ENCODE data around the gene ARHGAP8. TPM values are rescaled to one million over a fixed set of nuclear protein-coding genes. Genes with fewer than 3 reads are reported as not detected.

ARHGAP8 gene
- total RNA-seq, 2 experiments from 2014 or later = not detected

- intact Hi-C loops (cut with micrococcal nuclease; ENCODE audit: unreplicated experiment) = no loop called here
- CTCF ChIA-PET (ENCODE audit: unreplicated experiment) = no interaction called here
- H2AFZ ChIP-seq (ENCODE audit: low read length) = no peak overlapping the region
- no peaks in the 10 kb centered on the region for H3K36me3 ChIP-seq (ENCODE audit: insufficient read depth, low read length)
- DNase-seq (ENCODE audit: low spot score) = no peak
- H3K4me2 ChIP-seq (ENCODE audit: low read length) = no peak overlapping the region
- H3K9me3 ChIP-seq (ENCODE audit: low read length) = no peaks in the 10 kb centered on the region
- no peaks in the 10 kb centered on the region for H3K9me2 ChIP-seq (ENCODE audit: insufficient read depth, low read length)
- H3K4me3 ChIP-seq (ENCODE audit: low read depth, low read length, poor library complexity, severe bottlenecking) = no peak overlapping the region
- H3K27ac ChIP-seq (ENCODE audit: low read depth, low read length, poor library complexity, severe bottlenecking) = no peak overlapping the region
- H3K4me1 ChIP-seq (ENCODE audit: insufficient read depth, low read length, poor library complexity, severe bottlenecking) = no peaks in the 10 kb centered on the region
- no peaks in the 10 kb centered on the region for H4K20me1 ChIP-seq (ENCODE audit: insufficient read depth, low read length)
- no peaks in the 10 kb centered on the region for H3K79me2 ChIP-seq (ENCODE audit: insufficient read depth, low read depth, low read length)
- BruUV-seq (replicated peaks) = no TSS peak
- POLR2A ChIA-PET = no interaction called here
- no peak for TF ChIP-seq CTCF (conservative IDR thresholded peaks at IDR 0.05; ENCODE audit: low read length)
- no peak for TF ChIP-seq EZH2phosphoT487 (IDR thresholded peaks at IDR 0.05; ENCODE audit: borderline replicate concordance, low read depth, low read length)
Observed at GRCh38 chr22:44862981-44863860, 110.8 kb downstream of the ARHGAP8 start.

- TF ChIP-seq EZH2phosphoT487 (IDR thresholded peaks at IDR 0.05; ENCODE audit: borderline replicate concordance, low read depth, low read length) = no peak
- TF ChIP-seq CTCF (conservative IDR thresholded peaks at IDR 0.05; ENCODE audit: low read length) = no peak
- H3K4me2 ChIP-seq (ENCODE audit: low read length) = no peak overlapping the region
- no peaks in the 10 kb centered on the region for H3K9me2 ChIP-seq (ENCODE audit: insufficient read depth, low read length)
- no peaks in the 10 kb centered on the region for H4K20me1 ChIP-seq (ENCODE audit: insufficient read depth, low read length)
- H3K27ac ChIP-seq (ENCODE audit: low read depth, low read length, poor library complexity, severe bottlenecking) = no peak overlapping the region
- intact Hi-C loops (cut with micrococcal nuclease; ENCODE audit: unreplicated experiment) = no loop called here
- H3K36me3 ChIP-seq (ENCODE audit: insufficient read depth, low read length) = no peaks in the 10 kb centered on the region
- CTCF ChIA-PET (ENCODE audit: unreplicated experiment) = no interaction called here
- no peak overlapping the region for H3K4me3 ChIP-seq (ENCODE audit: low read depth, low read length, poor library complexity, severe bottlenecking)
- no TSS peak for BruUV-seq (replicated peaks)
- no peaks in the 10 kb centered on the region for H3K79me2 ChIP-seq (ENCODE audit: insufficient read depth, low read depth, low read length)
- no peak overlapping the region for H2AFZ ChIP-seq (ENCODE audit: low read length)
- no peaks in the 10 kb centered on the region for H3K4me1 ChIP-seq (ENCODE audit: insufficient read depth, low read length, poor library complexity, severe bottlenecking)
- POLR2A ChIA-PET = no interaction called here
- no peak for DNase-seq (ENCODE audit: low spot score)
- no peaks in the 10 kb centered on the region for H3K9me3 ChIP-seq (ENCODE audit: low read length)
Observed at GRCh38 chr22:44865193-44866057, 113.0 kb downstream of the ARHGAP8 start.
